ENCODE measurements around the gene STAT6.
"Not testable (repeated sequence)": the region's sequence is repeated elsewhere in the genome, so short reads cannot be mapped to it uniquely, and the experiment has no call there.

The STAT6 gene

GRCh38 chr12:57066245-57066644 lies 44.9 kb downstream of the STAT6 start:
- DNase-seq (ENCODE audit: low read depth) = no peak
- H3K4me3 ChIP-seq (ENCODE audit: low read depth, low read length) = no peak overlapping the region
- TF ChIP-seq CTCF (IDR thresholded peaks at IDR 0.05; ENCODE audit: low read depth, low read length, missing control alignments) = no peak

GRCh38 chr12:57063991-57064685 lies 47.0 kb downstream of the STAT6 start:
- no peak for DNase-seq (ENCODE audit: low read depth)
- no peak for TF ChIP-seq CTCF (IDR thresholded peaks at IDR 0.05; ENCODE audit: low read depth, low read length, missing control alignments)
- no peak overlapping the region; the same call in 1 of the 2 replicates for H3K4me3 ChIP-seq (ENCODE audit: low read depth, low read length)

GRCh38 chr12:57058454-57058853 lies 52.7 kb downstream of the STAT6 start:
- TF ChIP-seq CTCF (IDR thresholded peaks at IDR 0.05; ENCODE audit: low read depth, low read length, missing control alignments) = no peak
- H3K4me3 ChIP-seq (ENCODE audit: low read depth, low read length) = no peak overlapping the region

GRCh38 chr12:57057067-57057751 lies 54.0 kb downstream of the STAT6 start:
- no peak for DNase-seq (ENCODE audit: low read depth)
- H3K4me3 ChIP-seq (ENCODE audit: low read depth, low read length) = no peak overlapping the region
- TF ChIP-seq CTCF (IDR thresholded peaks at IDR 0.05; ENCODE audit: low read depth, low read length, missing control alignments) = no peak

More at GRCh38 chr12:57058454-57058853, 52.7 kb downstream of the STAT6 start:
- DNase-seq (ENCODE audit: low read depth) = no peak

- no peak for TF ChIP-seq CTCF (IDR thresholded peaks at IDR 0.05; ENCODE audit: low read depth, low read length, missing control alignments)
- no peak for DNase-seq (ENCODE audit: low read depth)
- no peak overlapping the region for H3K4me3 ChIP-seq (ENCODE audit: low read depth, low read length)
Observed at GRCh38 chr12:57055824-57056223, 55.3 kb downstream of the STAT6 start.

- H3K4me3 ChIP-seq (ENCODE audit: low read depth, low read length); DNase-seq (ENCODE audit: low read depth): not testable (repeated sequence)
Observed at GRCh38 chr12:57053901-57054300, 57.3 kb downstream of the STAT6 start.

GRCh38 chr12:57053146-57053545 lies 58.0 kb downstream of the STAT6 start:
- not testable (repeated sequence) for H3K4me3 ChIP-seq (ENCODE audit: low read depth, low read length); DNase-seq (ENCODE audit: low read depth)

GRCh38 chr12:57051011-57051410 lies 60.2 kb downstream of the STAT6 start:
- DNase-seq (ENCODE audit: low read depth) = no peak
- no peak overlapping the region for H3K4me3 ChIP-seq (ENCODE audit: low read depth, low read length)
- TF ChIP-seq CTCF (IDR thresholded peaks at IDR 0.05; ENCODE audit: low read depth, low read length, missing control alignments) = no peak
